Muscle layer of colon (tissue), 2 donors: ENCODE data around the gene AZU1.

Source experiments
- H3K27ac ChIP-seq: one replicate; pipeline ENCODE4 v1.7.0; 2013; ENCODE audit warnings: low read depth, mild to moderate bottlenecking, low read length, moderate library complexity
- H3K27me3 ChIP-seq, 2 donors: one replicate each; pipeline ENCODE4 v1.7.0; 2013; ENCODE audit warnings: low read length in 2 of 2, mild to moderate bottlenecking in 2 of 2; ENCODE audit not compliant: insufficient read depth in 2 of 2, control insufficient read depth in 1 of 2
- H3K36me3 ChIP-seq: one replicate; pipeline ENCODE4 v1.7.0; 2013; ENCODE audit warnings: mild to moderate bottlenecking, low read length; ENCODE audit not compliant: insufficient read depth
- H3K4me1 ChIP-seq: one replicate; pipeline ENCODE4 v1.7.0; 2013; ENCODE audit warnings: mild to moderate bottlenecking, low read length; ENCODE audit not compliant: insufficient read depth
- H3K4me3 ChIP-seq, 2 donors: one replicate each; pipeline ENCODE4 v1.7.0; 2013; ENCODE audit warnings: low read length in 2 of 2, low read depth in 1 of 2, mild to moderate bottlenecking in 1 of 2, moderate library complexity in 1 of 2
- H3K9ac ChIP-seq: one replicate; pipeline ENCODE4 v1.7.0; 2013; ENCODE audit warnings: low read length
- H3K9me3 ChIP-seq: one replicate; pipeline ENCODE4 v1.7.0; 2013; ENCODE audit warnings: mild to moderate bottlenecking, low read length
- donor health status: abdominal sarcoma.
- donor health status: Adenocarcinoma of cecum.

Gene AZU1

DNA sequence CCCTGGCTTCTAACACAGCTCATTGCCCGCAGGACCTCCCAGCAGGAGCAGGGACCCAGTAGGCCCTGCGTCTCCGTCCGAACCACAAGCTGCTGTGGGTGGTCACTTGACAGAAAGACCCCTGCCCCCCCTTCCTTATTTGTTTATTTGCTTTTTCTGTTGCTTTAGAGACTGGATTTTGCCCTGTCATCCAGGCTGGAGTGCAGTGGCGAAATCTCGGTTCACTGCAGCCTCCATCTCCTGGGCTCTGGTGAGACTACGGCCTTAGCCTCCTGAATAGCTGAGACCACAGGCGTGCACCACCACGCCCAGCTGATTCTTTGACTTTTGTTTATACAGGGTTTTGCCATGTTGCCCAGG, 38.0 kb upstream of the AZU1 start:
- Histone ChIP-seq H3K9me3 (no peaks in the 10 kb centered on the region), H3K9ac (no peak overlapping the region), H3K4me3 (no peak overlapping the region), H3K27me3 (no peaks in the 10 kb centered on the region), H3K36me3 (no peaks in the 10 kb centered on the region), H3K4me1 (no peaks in the 10 kb centered on the region), H3K27ac (peak overlapping the region; percentile 4)

DNA sequence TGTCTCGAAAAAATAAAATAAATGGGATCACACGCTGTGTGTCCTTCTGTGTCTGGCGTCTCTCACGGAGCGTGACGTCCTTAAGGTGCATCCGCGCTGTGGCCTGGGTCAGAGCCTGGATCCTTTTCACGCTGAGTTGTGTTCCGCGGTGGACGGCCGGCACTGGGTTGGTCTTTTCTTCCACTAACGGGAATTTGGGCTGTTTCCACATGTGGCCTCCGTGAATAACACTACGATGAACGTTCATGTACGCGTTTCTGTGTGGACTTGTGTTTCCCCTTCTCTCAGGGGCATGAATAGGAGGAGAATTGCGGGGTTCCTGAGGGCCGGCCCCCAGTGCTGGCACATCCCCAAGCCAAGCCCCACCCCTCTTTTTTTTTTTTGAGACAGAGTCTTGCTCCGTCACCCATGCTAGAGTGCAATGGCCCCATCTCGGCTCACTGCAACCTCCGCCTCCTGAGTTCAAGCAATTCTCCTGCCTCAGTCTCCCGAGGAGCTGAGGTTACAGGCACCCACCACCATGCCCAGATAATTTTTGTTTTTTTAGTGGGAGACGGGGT, 36.5 kb upstream of the AZU1 start:
- Histone ChIP-seq H3K27me3 (no peaks in the 10 kb centered on the region), H3K9me3 (no peaks in the 10 kb centered on the region), H3K4me3 (no peak overlapping the region), H3K4me1 (peaks cover 5% of the 10 kb centered on the region), H3K9ac (no peak overlapping the region), H3K27ac (no peak overlapping the region), H3K36me3 (no peaks in the 10 kb centered on the region)

DNA sequence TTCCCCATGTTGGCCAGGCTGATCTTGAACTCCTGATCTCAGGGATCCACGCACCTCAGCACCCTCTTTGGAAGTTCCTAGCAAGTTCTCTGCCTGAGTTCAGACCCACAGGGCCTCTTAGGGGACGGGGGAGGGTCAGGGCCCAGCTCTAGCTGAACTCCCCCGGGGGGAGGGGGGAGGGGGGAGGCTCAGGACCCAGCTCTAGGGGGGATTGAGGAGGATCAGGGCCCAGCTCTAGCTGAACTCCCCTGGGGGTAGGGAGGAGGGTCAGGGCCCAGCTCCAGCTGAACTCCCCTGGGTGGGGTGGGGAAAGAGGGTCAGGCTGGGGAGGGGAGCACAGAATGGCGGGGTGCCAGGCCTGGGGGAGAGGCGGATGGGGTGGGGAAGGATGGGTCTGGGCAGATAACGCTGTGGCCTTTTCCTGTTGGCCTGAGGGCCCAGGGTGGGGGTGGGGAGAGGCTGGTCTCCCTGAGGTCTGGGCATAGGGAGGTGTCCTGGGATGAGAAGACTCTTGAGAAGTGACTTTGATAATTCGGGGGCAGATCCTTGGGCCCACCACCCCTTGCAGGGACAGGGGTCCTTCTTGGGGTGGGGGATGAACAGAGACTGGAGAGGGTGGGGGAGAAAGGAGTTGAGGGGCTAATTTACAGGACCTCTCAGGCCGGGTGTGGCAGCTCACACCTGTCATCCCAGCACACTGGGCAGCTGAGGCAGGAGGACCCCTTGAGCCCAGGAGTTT, 35.9 kb upstream of the AZU1 start:
- Histone ChIP-seq H3K4me3 (no peak overlapping the region), H3K27me3 (no peaks in the 10 kb centered on the region), H3K36me3 (no peaks in the 10 kb centered on the region), H3K9ac (no peak overlapping the region), H3K4me1 (peaks cover 9% of the 10 kb centered on the region), H3K9me3 (no peaks in the 10 kb centered on the region), H3K27ac (no peak overlapping the region)

GRCh38 chr19:792306-792885, 35.2 kb upstream of the AZU1 start:
- no peak overlapping the region for H3K27ac ChIP-seq
- no peak overlapping the region for H3K9ac ChIP-seq
- H3K27me3 ChIP-seq = no peaks in the 10 kb centered on the region
- H3K4me3 ChIP-seq = no peak overlapping the region
- no peaks in the 10 kb centered on the region for H3K9me3 ChIP-seq
- no peaks in the 10 kb centered on the region for H3K36me3 ChIP-seq
- H3K4me1 ChIP-seq = peaks cover 9% of the 10 kb centered on the region

DNA sequence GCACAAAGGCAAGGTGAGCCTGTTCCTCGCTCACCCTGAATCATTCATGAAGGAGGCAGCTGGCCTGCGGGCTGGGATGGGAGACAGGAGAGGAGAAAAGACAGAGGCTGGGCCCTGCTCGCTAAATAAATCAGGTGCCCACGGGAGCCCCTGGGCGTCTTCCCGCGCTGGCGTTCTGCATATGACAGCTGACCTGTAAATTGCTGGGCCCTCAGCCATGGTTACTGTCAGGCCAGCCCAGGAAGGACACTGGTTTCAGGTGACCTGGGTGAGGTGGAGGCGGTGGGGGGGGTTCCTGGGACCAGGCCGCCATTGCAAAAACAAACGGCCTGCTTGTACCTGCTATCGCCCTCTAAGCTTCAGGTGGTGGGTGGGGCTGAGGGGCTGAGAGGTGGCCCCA, 33.8 kb upstream of the AZU1 start:
- H3K9ac ChIP-seq = no peak overlapping the region
- no peak overlapping the region for H3K4me3 ChIP-seq
- H3K4me1 ChIP-seq = peaks cover 13% of the 10 kb centered on the region

DNA sequence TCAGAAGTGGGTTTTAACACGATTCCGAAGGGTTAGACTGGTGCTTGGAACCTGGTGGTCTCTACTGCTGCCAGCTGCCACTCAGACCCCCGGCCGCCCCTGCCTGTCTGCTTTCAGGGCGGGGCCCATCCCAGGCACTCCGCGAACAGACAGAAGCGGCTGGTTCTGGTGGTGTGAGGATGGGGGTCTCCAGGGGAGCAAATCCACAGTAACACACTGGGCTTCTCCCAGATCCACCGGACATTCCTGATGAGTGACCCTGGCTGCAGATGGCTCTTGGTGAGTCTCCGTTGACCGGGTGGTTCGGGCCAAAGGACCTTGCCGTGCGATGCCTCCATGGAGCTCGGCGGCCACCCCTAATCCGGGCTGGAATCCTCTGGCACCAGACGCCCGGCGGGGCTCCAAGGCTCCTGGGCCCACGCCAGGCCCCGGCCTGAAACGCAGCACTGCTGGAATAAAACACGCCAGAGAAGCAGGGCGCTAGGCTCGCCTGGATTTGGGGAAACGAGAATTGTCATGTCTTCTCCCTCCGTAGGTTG, 32.5 kb upstream of the AZU1 start:
- no peak overlapping the region for H3K9ac ChIP-seq
- H3K4me1 ChIP-seq = peaks cover 26% of the 10 kb centered on the region
- H3K4me3 ChIP-seq = no peak overlapping the region

More for the DNA sequence above, 33.8 kb upstream of the AZU1 start:
- H3K36me3 ChIP-seq = no peaks in the 10 kb centered on the region
- no peak overlapping the region for H3K27ac ChIP-seq
- no peaks in the 10 kb centered on the region for H3K27me3 ChIP-seq
- H3K9me3 ChIP-seq = no peaks in the 10 kb centered on the region

GRCh38 chr19:795691-796581, 31.7 kb upstream of the AZU1 start:
- Histone ChIP-seq H3K36me3 (peaks cover 11% of the 10 kb centered on the region), H3K27me3 (no peaks in the 10 kb centered on the region), H3K4me1 (peaks cover 34% of the 10 kb centered on the region), H3K9me3 (no peaks in the 10 kb centered on the region), H3K4me3 (peak overlapping the region; percentile 63 to 79), H3K9ac (no peak overlapping the region), H3K27ac (peak overlapping the region; percentile 71)

More for the DNA sequence above, 32.5 kb upstream of the AZU1 start:
- Histone ChIP-seq H3K27me3 (no peaks in the 10 kb centered on the region), H3K27ac (peak overlapping the region; percentile 8), H3K9me3 (no peaks in the 10 kb centered on the region), H3K36me3 (peaks cover 6% of the 10 kb centered on the region)

DNA sequence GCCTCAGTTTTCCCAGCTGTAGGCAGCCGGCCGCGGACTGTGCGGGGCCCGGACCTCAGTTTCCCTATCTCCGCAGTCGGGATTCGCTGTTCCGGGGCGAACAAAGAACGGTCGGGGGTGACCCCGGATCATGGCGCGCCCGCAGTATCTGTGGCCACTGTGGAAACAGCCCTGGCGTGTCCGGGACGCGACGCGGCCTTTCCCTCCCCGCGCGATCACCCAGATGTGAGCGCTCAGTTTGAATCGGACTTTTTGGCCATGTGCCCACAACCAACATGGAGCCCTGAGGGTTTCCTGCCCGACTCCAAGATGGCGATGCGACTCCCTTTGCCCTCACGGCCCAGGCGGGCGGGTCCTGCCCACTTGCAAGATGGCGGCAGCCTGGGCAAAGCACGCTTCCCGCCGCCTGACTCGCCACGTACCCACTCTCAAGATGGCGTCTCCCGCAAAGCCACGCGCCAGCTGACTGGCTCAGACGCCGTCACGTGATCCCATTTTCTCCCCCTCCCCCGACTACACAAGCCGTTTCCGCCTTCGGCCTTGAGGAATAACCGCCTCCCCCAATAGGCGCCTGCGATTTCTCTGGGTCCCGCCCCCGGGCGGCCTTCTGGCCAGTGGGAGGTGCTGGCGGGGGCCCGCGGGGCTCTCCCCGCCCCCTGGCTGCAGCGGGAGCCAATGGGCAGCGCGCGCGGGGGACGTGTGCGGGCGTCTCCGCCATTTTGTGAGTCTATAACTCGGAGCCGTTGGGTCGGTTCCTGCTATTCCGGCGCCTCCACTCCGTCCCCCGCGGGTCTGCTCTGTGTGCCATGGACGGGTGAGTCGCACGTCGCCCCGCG, 30.7 kb upstream of the AZU1 start, which contains the start of gene PTBP1:
PTBP1 (plus strand) TSS at position 761 of the 836 bp plus-strand sequence; CDS start at position 807, 46 bp downstream.
- Histone ChIP-seq H3K36me3 (peaks cover 11% of the 10 kb centered on the region), H3K4me3 (peak within 1 kb of the TSS; percentile 72 to 79), H3K27ac (peak within 1 kb of the TSS; percentile 82), H3K4me1 (peaks cover 44% of the 10 kb centered on the region), H3K9ac (peak within 1 kb of the TSS; percentile 39), H3K9me3 (no peaks in the 10 kb centered on the region), H3K27me3 (no peaks in the 10 kb centered on the region)

GRCh38 chr19:797528-798414, 29.9 kb upstream of the AZU1 start:
- Histone ChIP-seq H3K9ac (no peak overlapping the region), H3K9me3 (no peaks in the 10 kb centered on the region), H3K4me1 (peaks cover 52% of the 10 kb centered on the region), H3K27ac (peak overlapping the region; percentile 82), H3K36me3 (peaks cover 11% of the 10 kb centered on the region), H3K4me3 (peak overlapping the region; percentile 72), H3K27me3 (no peaks in the 10 kb centered on the region)
